Tibial artery (tissue), 4 donors: ENCODE measurements around the gene NPIPA7.
"Not testable (repeated sequence)": the region's sequence is repeated elsewhere in the genome, so short reads cannot be mapped to it uniquely, and the experiment has no call there.

ENCODE experiments used
- DNase-seq, 2 donors: peaks; one replicate each; pipeline ENCODE4 v3.0.0-alpha.2; 2019
- H3K27ac ChIP-seq, 2 donors: fragments of 200-600 bp; sonication (generic) in 1 of 2; 1 replicate in 1 of 2; 2 replicates in 1 of 2; pipeline ENCODE4 v1.5.1; 2018 to 2019; ENCODE audit warnings: mild to moderate bottlenecking in 1 of 2
- H3K27me3 ChIP-seq, 2 donors: fragments of 200-600 bp; sonication (generic) in 1 of 2; one replicate each; pipeline versions ENCODE4 v1.5.1 to v1.6.0; 2016 to 2019
- H3K36me3 ChIP-seq, 3 donors: fragments of 200-600 bp; sonication (generic) in 2 of 3; one replicate each; pipeline ENCODE4 v1.5.1; 2016 to 2019; ENCODE audit warnings: mild to moderate bottlenecking in 2 of 3
- H3K4me1 ChIP-seq, 4 donors: fragments of 200-600 bp; sonication (generic) in 2 of 4; 1 replicate in 3 of 4; 2 replicates in 1 of 4; pipeline ENCODE4 v1.5.1; 2016 to 2019
- H3K4me3 ChIP-seq, 2 donors: fragments of 200-600 bp; sonication (generic) in 1 of 2; 1 replicate in 1 of 2; 2 replicates in 1 of 2; pipeline ENCODE4 v1.5.1; 2018 to 2019; ENCODE audit warnings: mild to moderate bottlenecking in 2 of 2
- H3K9me3 ChIP-seq, 3 donors: fragments of 200-600 bp; sonication (generic) in 1 of 3; one replicate each; pipeline ENCODE4 v1.5.1; 2016 to 2019
- intact Hi-C: fragments of 100-400 bp; cut with DNase I; formaldehyde crosslinking; loops from one replicate; pipeline ENCODE4 v1.15.0; 2023; ENCODE audit warnings: low total_unique reads

NPIPA7 gene

GRCh38 chr16:16399685-16400084 lies 20.7 kb downstream of the NPIPA7 start:
- H3K4me3 ChIP-seq, H3K4me1 ChIP-seq, H3K27me3 ChIP-seq, DNase-seq, H3K9me3 ChIP-seq, intact Hi-C loops, H3K36me3 ChIP-seq, H3K27ac ChIP-seq: not testable (repeated sequence)

- H3K27ac ChIP-seq, H3K4me1 ChIP-seq, DNase-seq, H3K27me3 ChIP-seq, H3K9me3 ChIP-seq, intact Hi-C loops, H3K36me3 ChIP-seq, H3K4me3 ChIP-seq: not testable (repeated sequence)
These were observed 23.4 kb downstream of the NPIPA7 start for GRCh38 chr16:16402333-16402732.

GRCh38 chr16:16404283-16404682 lies 25.3 kb downstream of the NPIPA7 start:
- DNase-seq, H3K4me1 ChIP-seq, intact Hi-C loops: not testable (repeated sequence)

GRCh38 chr16:16405421-16405820 lies 26.5 kb downstream of the NPIPA7 start:
- H3K27me3 ChIP-seq, H3K36me3 ChIP-seq, intact Hi-C loops, H3K4me3 ChIP-seq, H3K27ac ChIP-seq, H3K4me1 ChIP-seq, H3K9me3 ChIP-seq, DNase-seq: not testable (repeated sequence)

More at GRCh38 chr16:16404283-16404682, 25.3 kb downstream of the NPIPA7 start:
- H3K27me3 ChIP-seq, H3K9me3 ChIP-seq, H3K27ac ChIP-seq, H3K36me3 ChIP-seq, H3K4me3 ChIP-seq: not testable (repeated sequence)

GRCh38 chr16:16408430-16408829 lies 29.5 kb downstream of the NPIPA7 start:
- intact Hi-C loops, H3K27ac ChIP-seq, H3K36me3 ChIP-seq, H3K9me3 ChIP-seq, DNase-seq, H3K4me3 ChIP-seq, H3K27me3 ChIP-seq, H3K4me1 ChIP-seq: not testable (repeated sequence)

GRCh38 chr16:16413773-16414172 lies 34.8 kb downstream of the NPIPA7 start:
- intact Hi-C loops, H3K36me3 ChIP-seq, H3K27ac ChIP-seq, H3K4me3 ChIP-seq, H3K4me1 ChIP-seq, H3K9me3 ChIP-seq, H3K27me3 ChIP-seq, DNase-seq: not testable (repeated sequence)

GRCh38 chr16:16417071-16417470 lies 38.1 kb downstream of the NPIPA7 start:
- DNase-seq, H3K4me3 ChIP-seq, H3K36me3 ChIP-seq, intact Hi-C loops, H3K27me3 ChIP-seq, H3K9me3 ChIP-seq, H3K4me1 ChIP-seq, H3K27ac ChIP-seq: not testable (repeated sequence)

GRCh38 chr16:16417914-16418544 lies 39.1 kb downstream of the NPIPA7 start:
- H3K36me3 ChIP-seq, H3K27me3 ChIP-seq, H3K9me3 ChIP-seq, H3K4me1 ChIP-seq, intact Hi-C loops, H3K4me3 ChIP-seq, H3K27ac ChIP-seq, DNase-seq: not testable (repeated sequence)

GRCh38 chr16:16420515-16420914 lies 41.6 kb downstream of the NPIPA7 start:
- H3K36me3 ChIP-seq, intact Hi-C loops, H3K9me3 ChIP-seq, H3K4me1 ChIP-seq, H3K4me3 ChIP-seq, DNase-seq, H3K27me3 ChIP-seq, H3K27ac ChIP-seq: not testable (repeated sequence)

GRCh38 chr16:16425146-16425545 lies 46.2 kb downstream of the NPIPA7 start:
- H3K36me3 ChIP-seq, H3K4me1 ChIP-seq, H3K27ac ChIP-seq, H3K4me3 ChIP-seq, H3K27me3 ChIP-seq, H3K9me3 ChIP-seq, DNase-seq, intact Hi-C loops: not testable (repeated sequence)

- H3K36me3 ChIP-seq, H3K27ac ChIP-seq, intact Hi-C loops, H3K9me3 ChIP-seq, H3K4me1 ChIP-seq, H3K27me3 ChIP-seq, DNase-seq, H3K4me3 ChIP-seq: not testable (repeated sequence)
These were observed 52.2 kb downstream of the NPIPA7 start for GRCh38 chr16:16431135-16431534.

GRCh38 chr16:16434711-16435110 lies 55.8 kb downstream of the NPIPA7 start:
- intact Hi-C loops, DNase-seq, H3K9me3 ChIP-seq, H3K4me3 ChIP-seq, H3K27ac ChIP-seq, H3K27me3 ChIP-seq, H3K4me1 ChIP-seq, H3K36me3 ChIP-seq: not testable (repeated sequence)

GRCh38 chr16:16441401-16441800 lies 62.5 kb downstream of the NPIPA7 start:
- DNase-seq, H3K27ac ChIP-seq, H3K36me3 ChIP-seq, H3K27me3 ChIP-seq, H3K4me1 ChIP-seq, intact Hi-C loops, H3K9me3 ChIP-seq, H3K4me3 ChIP-seq: not testable (repeated sequence)
